Hematopoietic multipotent progenitor cell (in vitro differentiated cells): ENCODE results near the gene POLK. TPM values are rescaled to one million over a fixed set of nuclear protein-coding genes. Genes with fewer than 3 reads are reported as not detected.

Experiments
- DNase-seq, 3 donors: peaks; one replicate each; pipeline ENCODE4 v3.0.0-alpha.2; 2011 to 2015; ENCODE audit warnings: low read depth in 2 of 3, low spot score in 2 of 3
- small RNA-seq: library from RNA; depleted of rRNA; stranded (forward); fragments of <200 nt; gene quantifications from one replicate; pipeline ENCODE3, GENCODE V24; 2012
- total RNA-seq: library from RNA; depleted of rRNA; stranded (reverse); fragments of >200 nt; gene quantifications from one replicate; pipeline ENCODE4 v1.2.3, GENCODE V29; 2012

Gene POLK
- total RNA-seq, 1 donor, result 11.0 TPM

DNA sequence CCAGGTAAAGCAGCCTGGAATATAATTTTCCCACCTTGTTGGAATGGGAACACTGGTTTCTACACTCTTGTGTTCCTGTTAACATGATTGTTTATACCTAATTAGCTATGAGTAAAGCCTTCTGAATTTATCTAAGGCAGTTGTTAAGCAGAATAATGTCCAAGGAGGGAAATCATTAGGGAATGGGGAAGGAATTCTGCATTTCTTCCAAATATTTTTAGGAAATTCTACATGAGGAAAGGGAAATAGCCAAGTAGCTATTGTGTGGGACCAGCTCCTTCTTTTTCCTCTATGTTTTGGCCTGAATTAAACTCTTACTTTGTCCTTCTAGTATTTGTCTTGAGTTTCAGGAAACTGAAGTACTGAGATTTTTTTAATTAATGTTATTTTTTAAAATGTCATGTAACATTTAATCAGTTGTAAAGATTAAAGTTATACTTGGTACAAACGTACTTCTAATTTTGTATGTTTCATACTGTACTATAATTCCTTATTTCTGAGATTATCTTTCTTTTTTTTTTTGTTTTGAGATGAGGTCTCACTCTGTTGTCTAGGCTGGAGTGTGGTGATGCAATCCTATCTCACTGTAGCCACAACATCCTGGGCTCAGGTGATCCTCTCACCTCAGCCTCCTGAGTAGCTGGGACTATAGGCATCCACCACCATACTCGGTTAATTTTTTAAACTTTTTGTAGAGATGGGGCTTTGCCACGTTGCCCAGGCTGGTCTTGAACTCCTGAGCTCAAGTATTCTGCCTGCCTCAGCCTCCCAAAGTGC is 128.0 kb downstream of the POLK start:
- DNase-seq, result no peak

GRCh38 chr5:75640395-75640794 is 128.7 kb downstream of the POLK start:
- no peak for DNase-seq

DNA sequence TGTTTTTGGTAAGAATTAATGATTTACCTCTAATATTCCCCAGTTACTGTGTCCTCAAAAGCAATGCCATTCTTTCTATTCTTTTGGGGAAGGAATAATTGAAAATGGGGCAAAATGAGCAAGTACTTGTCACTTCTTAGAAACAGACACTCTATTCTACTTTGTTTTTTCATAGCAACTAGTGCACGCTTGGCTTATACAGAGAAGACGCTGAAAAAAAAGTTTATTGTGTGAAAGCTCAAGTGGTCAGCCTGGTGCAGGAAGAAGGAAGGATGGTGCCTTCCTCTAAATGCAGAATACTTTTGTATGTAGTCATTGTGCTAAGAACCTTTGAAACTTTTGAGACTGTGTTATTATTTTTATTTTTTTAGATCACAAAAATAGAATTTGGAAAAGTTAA is 129.1 kb downstream of the POLK start:
- DNase-seq, result no peak

GRCh38 chr5:75648712-75649111 is 137.0 kb downstream of the POLK start:
- no peak for DNase-seq

Small RNA genes lying within 50 kb of the gene (small RNA-seq; reads per million reads assigned to genes)
- gene RNU7-175P, result not detected

Other genes with a start within 250 kb of the POLK start
- gene HMGCR, start 174.7 kb upstream of the POLK start, total RNA-seq, result 23.4 TPM
- 14.0 TPM for gene CERT1, start 262 bp upstream of the POLK start, total RNA-seq
- gene ANKDD1B, start 99.6 kb downstream of the POLK start, total RNA-seq, result under 0.01 TPM
- 11.8 TPM for gene POC5, start 205.5 kb downstream of the POLK start, total RNA-seq